GM19023 (cell line): Measurements from ENCODE around the gene DOCK8.
A peak's percentile ranks its signal among the peaks of the same experiment; 100 is the strongest.

ENCODE experiments used
- ATAC-seq: cut with Tn5 transposase; IDR thresholded peaks from one replicate; pipeline ENCODE4 v1.9.1; 2021; ENCODE audit warnings: mild to moderate bottlenecking, moderate library complexity; ENCODE audit not compliant: unreplicated experiment

DOCK8 gene

GRCh38 chr9:265209-265870 is 50.7 kb downstream of the DOCK8 start:
- no peak for ATAC-seq

- ATAC-seq: no peak
Measured at GRCh38 chr9:266228-266627, 51.6 kb downstream of the DOCK8 start.

GRCh38 chr9:268616-269015 is 54.0 kb downstream of the DOCK8 start:
- no peak for ATAC-seq

GRCh38 chr9:269081-269711 is 54.5 kb downstream of the DOCK8 start:
- no peak for ATAC-seq

- ATAC-seq: no peak
Measured at GRCh38 chr9:270657-271237, 56.1 kb downstream of the DOCK8 start.

- peak; percentile 96 for ATAC-seq
Measured at GRCh38 chr9:272251-273213, 57.9 kb downstream of the DOCK8 start.

- ATAC-seq: no peak
Measured at GRCh38 chr9:274406-274805, 59.7 kb downstream of the DOCK8 start.

- no peak for ATAC-seq
Measured at GRCh38 chr9:277601-278295, 63.1 kb downstream of the DOCK8 start.

- no peak for ATAC-seq
Measured at GRCh38 chr9:278651-279050, 64.0 kb downstream of the DOCK8 start.

DNA sequence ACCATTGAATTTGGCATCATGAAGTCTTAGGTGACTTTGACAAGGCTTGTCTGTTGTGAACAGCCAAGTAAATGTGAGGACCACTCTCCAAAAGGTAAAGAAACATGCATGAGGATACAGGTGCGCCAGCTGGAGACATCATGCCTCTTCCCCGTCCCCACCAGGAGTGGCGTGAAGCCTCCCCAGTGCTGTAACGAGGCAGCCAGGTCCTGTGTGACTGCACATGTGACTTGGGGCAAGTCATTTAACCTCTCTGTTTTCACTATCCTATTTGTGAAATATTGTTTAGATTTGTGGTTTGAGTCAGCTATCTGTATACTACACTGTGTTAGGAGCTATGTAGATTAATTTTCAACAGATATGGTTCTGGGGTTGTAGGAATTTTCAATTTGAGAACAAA is 65.0 kb downstream of the DOCK8 start:
- no peak for ATAC-seq

- ATAC-seq: no peak
Measured at GRCh38 chr9:281741-282645, 67.3 kb downstream of the DOCK8 start.

- ATAC-seq: no peak
Measured at GRCh38 chr9:286071-286740, 71.5 kb downstream of the DOCK8 start.

DNA sequence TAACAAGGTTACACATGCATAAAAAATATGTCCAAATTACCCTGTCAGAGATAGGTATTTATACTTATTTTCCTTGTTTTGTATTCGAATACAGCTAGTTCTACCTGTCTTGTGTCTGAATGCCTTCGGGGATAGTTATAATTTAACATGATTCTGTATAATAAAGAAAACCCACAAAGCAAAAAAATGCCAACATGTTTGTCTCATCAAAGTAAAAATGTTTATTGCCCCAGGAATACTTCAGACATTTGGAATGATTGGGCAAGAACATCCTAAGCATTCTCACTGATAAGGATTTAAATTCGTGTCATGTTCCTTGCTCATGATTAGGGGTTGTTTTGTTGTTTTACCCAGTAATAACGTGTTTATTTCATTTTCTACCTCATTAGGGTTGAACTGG is 74.5 kb downstream of the DOCK8 start:
- no peak for ATAC-seq

GRCh38 chr9:292915-293314 is 78.2 kb downstream of the DOCK8 start:
- no peak for ATAC-seq

GRCh38 chr9:295576-295975 is 80.9 kb downstream of the DOCK8 start:
- no peak for ATAC-seq

DNA sequence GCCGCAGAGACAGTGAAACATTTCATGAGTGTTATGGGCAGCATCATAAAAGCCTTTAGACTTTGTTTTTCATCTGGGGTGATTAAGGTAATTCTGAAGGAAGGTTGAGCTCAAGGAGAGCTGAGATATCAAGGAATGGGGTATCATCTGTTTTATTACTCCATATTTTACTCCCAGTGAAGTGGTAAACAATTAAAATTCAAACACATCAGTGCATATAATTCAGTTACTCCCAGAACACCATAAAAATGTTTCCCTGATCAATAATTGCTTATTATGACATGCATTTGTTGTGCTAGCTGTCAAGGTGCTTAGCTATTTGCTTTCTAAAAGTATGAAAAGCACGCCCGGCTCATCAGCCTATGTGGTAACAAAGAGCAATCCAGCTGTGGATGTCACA is 81.7 kb downstream of the DOCK8 start:
- ATAC-seq: no peak

DNA sequence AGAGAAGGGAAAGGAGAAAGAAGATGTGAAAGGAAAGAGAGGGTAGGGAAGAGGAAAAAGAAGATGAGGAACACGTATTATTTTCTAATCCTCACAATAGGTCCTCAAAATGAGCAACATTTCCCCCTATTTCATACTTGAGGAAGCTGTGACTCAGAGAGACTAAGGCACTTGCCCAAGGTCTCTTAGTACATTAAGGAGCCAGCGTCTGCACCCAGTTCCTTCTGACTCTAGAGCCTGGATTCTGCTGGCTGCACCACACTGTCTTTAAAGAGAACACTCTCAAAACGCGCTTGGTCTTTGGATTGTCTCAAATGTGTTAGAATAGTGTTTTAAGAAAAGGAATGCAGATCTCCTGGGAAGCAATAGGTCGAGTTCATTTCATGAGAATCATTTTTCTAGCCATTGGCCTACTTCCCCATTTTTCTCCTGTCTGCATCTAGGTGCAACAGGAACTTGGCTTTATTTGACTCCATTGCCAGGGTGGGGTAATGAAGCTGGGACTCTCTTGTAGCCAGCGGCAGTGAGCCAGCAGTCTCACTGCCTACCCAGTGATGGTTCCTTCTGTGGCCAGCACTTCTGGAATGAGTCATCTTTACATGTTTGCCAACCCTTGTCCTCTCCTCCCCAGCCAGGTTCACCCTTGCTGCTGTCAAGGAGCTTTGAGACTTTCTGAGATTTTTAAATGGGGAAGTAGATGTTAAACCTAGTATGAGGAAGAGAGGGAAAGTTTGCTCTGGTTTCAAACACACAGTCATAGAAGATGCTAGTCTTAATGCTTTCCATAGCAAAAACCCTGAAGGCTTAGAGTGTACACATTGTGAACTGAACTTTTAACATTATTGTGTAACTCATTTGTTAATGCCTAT is 82.7 kb downstream of the DOCK8 start:
- peak; percentile 96 for ATAC-seq

GRCh38 chr9:303502-303901 is 88.8 kb downstream of the DOCK8 start:
- no peak for ATAC-seq
